SU-DHL-6 (cell line): ENCODE data around the gene PWP2.
"Not testable (repeated sequence)": the region's sequence is repeated elsewhere in the genome, so short reads cannot be mapped to it uniquely, and the experiment has no call there.

Experiments
- H2AFZ ChIP-seq: fragments of 200-600 bp; sonication (generic); 2 replicates; pipeline ENCODE4 v1.6.1; 2014; ENCODE audit warnings: low read depth, mild to moderate bottlenecking, moderate library complexity, mixed read lengths, antibody characterized with exemption, low read length; ENCODE audit not compliant: severe bottlenecking
- H3F3A ChIP-seq: fragments of 200-600 bp; shearing (Covaris generic); 2 replicates; pipeline ENCODE4 v1.6.0; 2016; ENCODE audit warnings: antibody characterized with exemption, mild to moderate bottlenecking; ENCODE audit not compliant: insufficient read depth
- H3K27ac ChIP-seq: fragments of 200-600 bp; sonication (generic); 2 replicates; pipeline ENCODE4 v1.5.1; 2016; ENCODE audit warnings: low read depth, mild to moderate bottlenecking, low read length, moderate library complexity, mixed read lengths
- H3K27me3 ChIP-seq: fragments of 200-600 bp; sonication (generic), shearing (Covaris generic); 2 replicates; pipeline ENCODE4 v1.6.0; 2014; ENCODE audit warnings: mild to moderate bottlenecking, low read length
- H3K36me3 ChIP-seq: fragments of 200-600 bp; sonication (generic); 2 replicates; pipeline ENCODE4 v1.6.1; 2014; ENCODE audit warnings: mild to moderate bottlenecking, low read length, mixed read lengths
- H3K4me2 ChIP-seq: fragments of 300-600, 200-600 bp; shearing (Covaris generic), sonication (generic); 2 replicates; pipeline ENCODE4 v1.6.0; 2014; ENCODE audit warnings: low read length, low read depth, mild to moderate bottlenecking; ENCODE audit not compliant: poor library complexity, severe bottlenecking
- H3K4me3 ChIP-seq: fragments of 200-600 bp; sonication (generic); 2 replicates; pipeline ENCODE4 v1.5.1; 2014; ENCODE audit warnings: antibody characterized with exemption, low read length, mild to moderate bottlenecking, mixed read lengths; ENCODE audit not compliant: insufficient read depth, poor library complexity, severe bottlenecking
- H3K79me2 ChIP-seq: fragments of 200-600 bp; sonication (generic); 2 replicates; pipeline ENCODE4 v1.6.1; 2014; ENCODE audit warnings: mild to moderate bottlenecking, low read length, moderate library complexity; ENCODE audit not compliant: insufficient read depth
- H3K9ac ChIP-seq: fragments of 200-600 bp; sonication (generic); 2 replicates; pipeline ENCODE4 v1.7.0; 2014; ENCODE audit warnings: mild to moderate bottlenecking, low read length
- H3K9me2 ChIP-seq: fragments of 200-600 bp; sonication (generic); replicated peaks from 2 replicates; pipeline ENCODE4 v1.6.1; 2014; ENCODE audit warnings: low read length; ENCODE audit not compliant: insufficient read depth
- H3K9me3 ChIP-seq: fragments of 200-600 bp; sonication (generic); 2 replicates; pipeline ENCODE4 v1.6.1; 2014; ENCODE audit warnings: low read length, mixed read lengths; ENCODE audit not compliant: insufficient read depth
- H4K20me1 ChIP-seq: fragments of 200-600 bp; sonication (generic); 2 replicates; pipeline ENCODE4 v1.6.1; 2014; ENCODE audit warnings: low read depth, mild to moderate bottlenecking, antibody characterized with exemption, low read length, moderate library complexity, mixed read lengths
- CTCF ChIP-seq: fragments of 200-600 bp; sonication (generic); IDR thresholded peaks from one replicate; pipeline ENCODE4 v1.5.1; 2017; ENCODE audit warnings: antibody characterized with exemption, mild to moderate bottlenecking, low read length, moderate library complexity; ENCODE audit not compliant: insufficient read depth, poor library complexity, severe bottlenecking
- EZH2phosphoT487 ChIP-seq: fragments of 200-600 bp; sonication (generic), shearing (Covaris generic); conservative IDR thresholded peaks from 2 replicates; pipeline ENCODE4 v1.6.1; 2018; ENCODE audit warnings: mild to moderate bottlenecking, antibody characterized with exemption, low read length, moderate library complexity, mixed read lengths

The PWP2 gene

DNA sequence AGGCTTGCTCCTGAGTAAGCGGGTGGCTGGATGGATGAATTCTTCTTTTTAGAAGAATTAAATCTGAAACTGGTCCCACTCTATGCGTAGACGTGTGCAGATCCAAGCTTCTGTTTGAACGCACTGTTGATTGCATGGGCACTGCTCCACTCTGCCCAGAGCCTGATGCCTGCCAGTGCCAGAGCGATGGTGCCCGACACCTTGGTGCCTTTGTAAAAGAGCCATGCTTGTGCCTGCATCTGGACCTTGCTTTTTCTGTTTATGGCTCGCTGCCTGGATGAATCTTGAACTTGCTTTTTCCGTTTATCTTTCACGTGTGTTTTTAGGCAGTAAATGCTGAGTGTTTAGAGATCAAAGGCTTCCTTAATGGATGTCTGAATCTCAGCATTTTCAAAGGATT lies 15.0 kb upstream of the PWP2 start:
- H3K9ac ChIP-seq: no peak overlapping the region
- peaks cover 4% of the 10 kb centered on the region; the same call in 1 of the 2 replicates for H3K36me3 ChIP-seq
- TF ChIP-seq CTCF (no peak), EZH2phosphoT487 (no peak)
- H3K4me3 ChIP-seq: no peak overlapping the region
- no peaks in the 10 kb centered on the region for H3F3A ChIP-seq
- H3K9me2 ChIP-seq: no peaks in the 10 kb centered on the region
- no peaks in the 10 kb centered on the region for H4K20me1 ChIP-seq
- no peak overlapping the region for H3K27ac ChIP-seq
- no peaks in the 10 kb centered on the region for H3K79me2 ChIP-seq
- H3K27me3 ChIP-seq: no peaks in the 10 kb centered on the region
- no peaks in the 10 kb centered on the region for H3K9me3 ChIP-seq
- no peak overlapping the region for H2AFZ ChIP-seq
- H3K4me2 ChIP-seq: no peak overlapping the region

- Histone ChIP-seq H3K4me2 (no peak overlapping the region), H3F3A (no peaks in the 10 kb centered on the region), H3K27ac (no peak overlapping the region), H3K36me3 (peaks cover 4% of the 10 kb centered on the region; the same call in 1 of the 2 replicates), H3K9me2 (no peaks in the 10 kb centered on the region), H3K79me2 (no peaks in the 10 kb centered on the region), H2AFZ (no peak overlapping the region), H3K27me3 (no peaks in the 10 kb centered on the region), H3K9ac (no peak overlapping the region), H3K4me3 (no peak overlapping the region), H3K9me3 (no peaks in the 10 kb centered on the region), H4K20me1 (no peaks in the 10 kb centered on the region)
- TF ChIP-seq EZH2phosphoT487 (no peak), CTCF (no peak)
These were observed 13.4 kb upstream of the PWP2 start for GRCh38 chr21:44093761-44094160.

DNA sequence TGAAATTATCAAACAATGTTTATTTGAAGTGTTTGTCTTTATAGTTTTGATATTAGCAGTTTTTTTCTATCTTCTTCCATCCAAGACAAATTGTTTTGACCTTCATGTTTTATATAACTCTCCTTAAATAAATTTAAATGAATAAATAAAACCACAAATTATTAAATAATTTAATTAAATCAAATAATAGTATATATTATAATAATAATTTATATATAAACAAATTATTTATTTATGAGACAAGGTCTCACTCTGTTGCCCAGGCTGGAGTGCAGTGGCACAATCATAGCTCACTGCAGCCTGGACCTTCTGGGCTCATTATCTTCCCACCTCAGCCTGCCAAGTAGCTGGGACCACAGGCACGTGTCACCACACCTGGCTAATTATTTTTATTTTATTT lies 12.4 kb upstream of the PWP2 start:
- H3K9ac ChIP-seq: no peak overlapping the region
- no peaks in the 10 kb centered on the region for H4K20me1 ChIP-seq
- H3F3A ChIP-seq: no peaks in the 10 kb centered on the region
- H3K4me2 ChIP-seq: no peak overlapping the region
- no peaks in the 10 kb centered on the region for H3K9me3 ChIP-seq
- H3K9me2 ChIP-seq: no peaks in the 10 kb centered on the region
- H3K79me2 ChIP-seq: no peaks in the 10 kb centered on the region
- TF ChIP-seq EZH2phosphoT487: no peak
- no peak for TF ChIP-seq CTCF
- H3K4me3 ChIP-seq: no peak overlapping the region
- no peak overlapping the region for H2AFZ ChIP-seq
- H3K27ac ChIP-seq: no peak overlapping the region
- no peaks in the 10 kb centered on the region for H3K27me3 ChIP-seq
- H3K36me3 ChIP-seq: peaks cover 4% of the 10 kb centered on the region; the same call in 1 of the 2 replicates

DNA sequence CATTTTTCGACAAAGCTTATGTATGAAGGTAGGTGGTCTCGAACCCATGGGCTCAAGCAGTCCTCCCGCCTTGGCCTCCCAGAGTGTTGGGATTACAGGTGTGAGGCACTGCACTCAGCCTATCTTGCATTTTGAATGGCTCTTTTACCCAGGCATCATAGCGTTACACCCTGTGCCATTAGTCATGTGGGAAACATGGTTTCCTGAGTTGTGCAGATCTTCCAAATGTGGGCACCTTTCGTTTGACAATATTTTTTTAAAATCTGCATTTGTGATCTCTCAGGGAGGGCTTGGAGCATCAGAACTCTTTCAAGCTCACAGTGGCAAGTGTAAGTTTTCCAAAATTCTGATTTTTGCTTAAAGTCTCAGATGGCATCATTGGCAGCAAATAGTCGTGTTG lies 8.7 kb upstream of the PWP2 start:
- H3K9ac ChIP-seq, H3K9me2 ChIP-seq, H3K4me3 ChIP-seq, H3K36me3 ChIP-seq, H3K27ac ChIP-seq, H4K20me1 ChIP-seq, H2AFZ ChIP-seq, H3K79me2 ChIP-seq, H3K9me3 ChIP-seq, H3F3A ChIP-seq, H3K27me3 ChIP-seq, H3K4me2 ChIP-seq: not testable (repeated sequence)

DNA sequence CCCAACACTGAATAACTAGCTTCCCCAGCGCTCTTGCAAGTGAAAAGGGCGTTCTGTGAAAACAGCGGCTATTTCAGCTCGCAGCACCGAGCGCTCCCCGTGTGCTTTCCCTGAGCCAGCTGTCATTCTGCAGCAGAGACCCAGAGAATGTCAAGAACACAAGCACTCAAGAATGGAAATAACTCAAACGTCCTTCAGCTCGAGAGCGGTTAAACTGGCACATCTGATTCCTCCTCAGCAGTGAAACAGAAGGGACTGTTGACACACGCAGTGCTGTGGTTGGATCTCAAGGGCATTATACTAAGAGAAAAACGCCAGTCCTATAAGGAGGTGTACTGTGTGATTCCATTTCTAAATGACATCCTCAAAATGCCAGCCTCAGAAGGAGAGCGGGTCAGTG lies 8.2 kb upstream of the PWP2 start:
- H4K20me1 ChIP-seq, H3K9me2 ChIP-seq, H3K27me3 ChIP-seq, H3K27ac ChIP-seq, H3F3A ChIP-seq, H2AFZ ChIP-seq, H3K36me3 ChIP-seq, H3K79me2 ChIP-seq, H3K9me3 ChIP-seq, H3K4me2 ChIP-seq, H3K9ac ChIP-seq, H3K4me3 ChIP-seq: not testable (repeated sequence)

- not testable (repeated sequence) for H3K9me2 ChIP-seq, H3K9me3 ChIP-seq, H3K4me3 ChIP-seq, H3K27ac ChIP-seq, H3K79me2 ChIP-seq, H4K20me1 ChIP-seq, H2AFZ ChIP-seq, H3K27me3 ChIP-seq, H3F3A ChIP-seq, H3K36me3 ChIP-seq, H3K4me2 ChIP-seq
- H3K9ac ChIP-seq: peak overlapping the region; percentile 29; the same call in 1 of the 2 replicates
These were observed 390 bp downstream of the PWP2 start for GRCh38 chr21:44107589-44107988.
